Measurements from ENCODE around the gene DYNC1H1.

DNA sequence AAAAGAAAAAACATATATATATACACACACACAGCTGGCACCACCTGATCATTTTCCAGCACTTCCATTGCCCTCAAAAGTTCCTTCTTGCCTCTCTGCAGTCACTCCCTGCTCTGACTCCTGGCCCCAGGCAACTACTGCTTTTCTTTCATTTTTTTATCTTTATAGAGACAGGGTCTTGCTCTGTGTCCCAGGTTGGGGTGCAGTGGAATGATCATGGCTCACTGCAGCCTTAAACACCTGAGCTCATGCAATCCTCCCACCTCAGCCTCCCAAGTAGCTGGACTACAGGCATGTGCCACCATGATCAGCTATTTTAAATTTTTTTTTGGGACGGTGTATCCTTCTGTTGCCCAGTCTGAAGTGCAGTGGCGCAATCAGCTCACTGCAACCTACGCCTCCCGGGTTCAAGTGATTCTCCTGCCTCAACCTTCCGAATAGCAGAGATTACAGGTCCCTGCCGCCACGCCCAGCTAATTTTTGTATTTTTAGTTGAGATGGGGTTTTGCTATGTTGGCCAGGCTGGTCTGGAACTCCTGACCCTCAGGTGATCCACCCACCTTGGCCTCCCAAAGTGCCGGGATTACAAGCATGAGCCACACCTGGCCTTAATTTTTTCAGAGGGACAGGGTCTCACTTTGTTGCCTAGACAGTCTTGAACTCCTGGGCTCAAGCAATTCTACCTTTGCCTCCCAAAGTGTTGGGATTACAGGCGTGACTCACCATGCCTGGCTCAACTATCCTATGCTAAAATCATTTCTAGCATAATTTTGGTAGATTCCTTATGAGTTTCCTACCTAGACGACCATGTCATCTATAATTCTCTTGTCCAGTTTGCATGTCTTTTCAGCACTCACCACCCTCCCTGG is 114.7 kb downstream of the DYNC1H1 start:
- TF ChIP-seq, protein P1, sequence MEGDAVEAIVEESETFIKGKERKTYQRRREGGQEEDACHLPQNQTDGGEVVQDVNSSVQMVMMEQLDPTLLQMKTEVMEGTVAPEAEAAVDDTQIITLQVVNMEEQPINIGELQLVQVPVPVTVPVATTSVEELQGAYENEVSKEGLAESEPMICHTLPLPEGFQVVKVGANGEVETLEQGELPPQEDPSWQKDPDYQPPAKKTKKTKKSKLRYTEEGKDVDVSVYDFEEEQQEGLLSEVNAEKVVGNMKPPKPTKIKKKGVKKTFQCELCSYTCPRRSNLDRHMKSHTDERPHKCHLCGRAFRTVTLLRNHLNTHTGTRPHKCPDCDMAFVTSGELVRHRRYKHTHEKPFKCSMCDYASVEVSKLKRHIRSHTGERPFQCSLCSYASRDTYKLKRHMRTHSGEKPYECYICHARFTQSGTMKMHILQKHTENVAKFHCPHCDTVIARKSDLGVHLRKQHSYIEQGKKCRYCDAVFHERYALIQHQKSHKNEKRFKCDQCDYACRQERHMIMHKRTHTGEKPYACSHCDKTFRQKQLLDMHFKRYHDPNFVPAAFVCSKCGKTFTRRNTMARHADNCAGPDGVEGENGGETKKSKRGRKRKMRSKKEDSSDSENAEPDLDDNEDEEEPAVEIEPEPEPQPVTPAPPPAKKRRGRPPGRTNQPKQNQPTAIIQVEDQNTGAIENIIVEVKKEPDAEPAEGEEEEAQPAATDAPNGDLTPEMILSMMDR (IDR thresholded peaks at IDR 0.05), result no peak
- no peak for TF ChIP-seq EZH2phosphoT487 (IDR thresholded peaks at IDR 0.05)
